HL-60 (cell line): ENCODE data around the gene LY9.

Experiments used
- CTCF ChIP-seq: IDR thresholded peaks from one replicate; pipeline ENCODE4 v1.5.1; 2011; ENCODE audit warnings: low read length, control low read depth, inconsistent platforms; ENCODE audit not compliant: insufficient read depth
- GABPA ChIP-seq: IDR thresholded peaks from 2 replicates; pipeline ENCODE4 v1.6.1; 2012; ENCODE audit warnings: low read depth
- POLR2AphosphoS5 ChIP-seq: IDR thresholded peaks from 2 replicates; pipeline ENCODE4 v1.6.1; 2012; ENCODE audit warnings: low read depth
- REST ChIP-seq: IDR thresholded peaks from 2 replicates; pipeline ENCODE4 v1.6.1; 2012; ENCODE audit warnings: low read depth; ENCODE audit not compliant: insufficient replicate concordance

- TF ChIP-seq CTCF (no peak), POLR2AphosphoS5 (no peak), REST (no peak), GABPA (no peak)
Measured at GRCh38 chr1:160836981-160837557, 41.1 kb downstream of the LY9 start.
